BLaER1 (cell line): ENCODE results near the gene PARD3B.

Source experiments
- H3K27ac ChIP-seq: shearing (Covaris generic); formaldehyde crosslinking; 2 replicates; pipeline ENCODE4 v1.8.1; 2022
- H3K27me3 ChIP-seq: shearing (Covaris generic); formaldehyde crosslinking; 2 replicates; pipeline ENCODE4 v1.8.1; 2022
- H3K36me3 ChIP-seq: shearing (Covaris generic); formaldehyde crosslinking; 2 replicates; pipeline ENCODE4 v1.8.1; 2022
- H3K4me1 ChIP-seq: shearing (Covaris generic); formaldehyde crosslinking; 2 replicates; pipeline ENCODE4 v1.8.1; 2022
- H3K4me2 ChIP-seq: shearing (Covaris generic); formaldehyde crosslinking; 2 replicates; pipeline ENCODE4 v1.8.1; 2022
- H3K4me3 ChIP-seq: shearing (Covaris generic); formaldehyde crosslinking; 2 replicates; pipeline ENCODE4 v1.8.1; 2022
- H3K9ac ChIP-seq: shearing (Covaris generic); formaldehyde crosslinking; 2 replicates; pipeline ENCODE4 v1.8.1; 2022
- H3K9me3 ChIP-seq: shearing (Covaris generic); formaldehyde crosslinking; 2 replicates; pipeline ENCODE4 v1.8.1; 2022
- H4K20me1 ChIP-seq: shearing (Covaris generic); formaldehyde crosslinking; 2 replicates; pipeline ENCODE4 v1.8.1; 2022
- Cebpa-rat ChIP-seq: shearing (Covaris generic); IDR thresholded peaks from 2 replicates; pipeline ENCODE4 v1.8.1; 2022

The PARD3B gene

DNA sequence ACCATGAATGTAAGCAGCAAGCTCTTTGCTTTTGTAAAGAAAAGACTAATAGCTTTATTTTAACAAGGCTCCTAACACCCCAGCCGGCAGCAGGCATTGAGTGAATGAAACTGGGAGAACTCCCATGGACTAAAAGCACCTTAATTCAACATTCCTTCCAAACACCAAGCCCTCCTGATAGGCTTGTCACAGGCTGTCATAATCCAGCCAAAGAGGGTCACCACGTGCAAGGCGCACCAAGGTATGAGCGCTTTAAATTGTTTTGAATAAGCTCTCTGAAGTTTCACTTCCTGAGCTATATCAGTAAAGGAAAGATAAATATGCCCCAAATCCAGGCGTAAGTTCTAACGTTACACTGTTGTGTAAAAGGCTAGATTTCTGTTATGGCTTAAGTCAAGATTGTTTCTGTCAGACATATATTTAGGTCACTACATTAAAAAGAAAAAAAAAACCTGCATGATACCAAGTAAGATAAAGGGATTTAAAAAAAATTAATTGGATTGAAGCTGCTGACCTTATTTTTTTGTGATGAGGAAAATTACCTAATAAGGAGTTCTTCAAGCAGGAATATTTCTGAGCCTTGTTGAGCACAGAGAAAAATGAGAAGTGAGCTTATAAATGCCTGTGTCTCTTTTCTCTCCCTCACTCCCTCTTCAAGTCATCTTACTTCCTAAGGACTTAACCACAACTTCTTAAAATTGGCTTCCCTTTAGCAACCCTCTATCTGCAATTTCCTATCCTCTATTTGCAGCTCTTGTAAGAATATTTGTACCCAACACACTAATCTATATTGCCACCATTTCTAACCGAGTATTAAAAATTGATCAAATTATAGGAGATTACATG, 1000.9 kb downstream of the PARD3B start:
- TF ChIP-seq Cebpa-rat = no peak
- no peak overlapping the region for H3K9ac ChIP-seq
- H3K4me2 ChIP-seq = no peak overlapping the region
- H3K27ac ChIP-seq = no peak overlapping the region
- H3K4me3 ChIP-seq = no peak overlapping the region
- no peaks in the 10 kb centered on the region for H3K36me3 ChIP-seq
- no peaks in the 10 kb centered on the region for H3K27me3 ChIP-seq
- 0 out of 2 replicates have a peak, but pooled peaks cover 5% of the 10 kb centered on the region for H3K4me1 ChIP-seq
- H4K20me1 ChIP-seq = no peaks in the 10 kb centered on the region
- H3K9me3 ChIP-seq = no peaks in the 10 kb centered on the region

DNA sequence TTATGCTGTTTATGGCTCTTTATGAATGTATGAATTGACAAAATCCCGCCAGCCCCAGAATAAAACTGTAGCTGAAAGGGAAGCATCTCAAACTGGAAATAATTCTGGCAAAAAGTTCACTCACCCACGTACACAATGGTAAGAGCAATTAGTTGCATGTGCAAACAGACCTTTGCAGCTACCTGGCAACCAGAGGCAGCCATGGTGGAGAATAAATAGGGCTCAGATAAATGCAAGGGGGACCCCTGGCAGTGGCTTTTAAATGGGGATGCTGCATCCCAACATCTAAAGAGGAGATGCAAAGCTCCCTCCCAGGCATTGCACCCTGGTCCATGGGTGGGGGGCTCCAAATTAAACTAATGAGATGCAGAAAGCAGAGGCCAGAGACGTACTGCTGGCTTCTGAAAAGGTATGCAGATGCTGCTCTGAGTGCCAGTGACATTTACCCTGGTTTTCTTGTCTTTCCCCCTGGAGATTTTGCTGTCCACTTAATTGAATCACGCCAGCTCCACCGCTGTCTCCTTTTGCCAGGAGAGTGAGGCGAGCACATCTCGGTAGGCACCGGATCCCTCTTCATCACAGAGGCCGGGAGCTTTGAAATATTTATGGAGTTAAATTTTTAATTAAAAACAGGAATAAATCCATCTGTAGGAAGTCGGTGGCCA, 1010.4 kb downstream of the PARD3B start:
- H3K4me2 ChIP-seq = no peak overlapping the region
- H3K27me3 ChIP-seq = no peaks in the 10 kb centered on the region
- TF ChIP-seq Cebpa-rat = no peak
- no peaks in the 10 kb centered on the region for H4K20me1 ChIP-seq
- H3K9ac ChIP-seq = no peak overlapping the region
- no peaks in the 10 kb centered on the region for H3K9me3 ChIP-seq
- H3K27ac ChIP-seq = no peak overlapping the region
- no peaks in the 10 kb centered on the region for H3K36me3 ChIP-seq
- H3K4me3 ChIP-seq = no peak overlapping the region
- no peaks in the 10 kb centered on the region for H3K4me1 ChIP-seq

GRCh38 chr2:205556357-205556756, 1011.1 kb downstream of the PARD3B start:
- Histone ChIP-seq H3K4me3 (no peak overlapping the region), H3K36me3 (no peaks in the 10 kb centered on the region)
- no peak for TF ChIP-seq Cebpa-rat

GRCh38 chr2:205556841-205557539, 1011.7 kb downstream of the PARD3B start:
- Histone ChIP-seq H3K36me3 (no peaks in the 10 kb centered on the region), H3K4me2 (no peak overlapping the region), H3K9ac (no peak overlapping the region), H3K4me1 (no peaks in the 10 kb centered on the region), H3K27ac (no peak overlapping the region), H4K20me1 (no peaks in the 10 kb centered on the region), H3K27me3 (no peaks in the 10 kb centered on the region), H3K4me3 (no peak overlapping the region), H3K9me3 (no peaks in the 10 kb centered on the region)
- TF ChIP-seq Cebpa-rat = no peak

More at GRCh38 chr2:205556357-205556756, 1011.1 kb downstream of the PARD3B start:
- Histone ChIP-seq H3K27ac (no peak overlapping the region), H3K9ac (no peak overlapping the region), H3K9me3 (no peaks in the 10 kb centered on the region), H4K20me1 (no peaks in the 10 kb centered on the region), H3K4me1 (no peaks in the 10 kb centered on the region), H3K27me3 (no peaks in the 10 kb centered on the region), H3K4me2 (no peak overlapping the region)

DNA sequence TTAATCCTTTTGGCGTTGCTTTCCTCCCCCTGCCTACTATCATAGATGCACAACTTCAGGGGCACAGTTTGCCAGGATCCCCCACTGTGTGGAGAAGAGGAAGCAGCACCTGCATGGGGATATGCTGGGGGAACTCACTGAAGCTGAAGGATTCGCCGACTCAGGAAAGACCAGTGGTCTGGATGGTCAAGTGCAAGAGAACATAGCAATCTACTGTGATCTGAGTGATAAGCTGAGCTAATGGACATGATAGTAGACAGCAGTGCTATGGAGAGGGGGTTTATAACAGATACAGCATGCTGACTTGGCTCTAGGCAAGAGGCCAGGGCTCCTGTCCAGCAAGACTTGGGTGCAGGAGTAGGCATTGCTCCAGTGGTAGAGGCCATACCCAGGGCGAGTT, 1012.6 kb downstream of the PARD3B start:
- no peak for TF ChIP-seq Cebpa-rat
- H3K27ac ChIP-seq = no peak overlapping the region
- H3K27me3 ChIP-seq = no peaks in the 10 kb centered on the region
- no peak overlapping the region for H3K4me2 ChIP-seq
- no peak overlapping the region for H3K4me3 ChIP-seq
- H3K4me1 ChIP-seq = no peaks in the 10 kb centered on the region
- H4K20me1 ChIP-seq = no peaks in the 10 kb centered on the region
- H3K36me3 ChIP-seq = no peaks in the 10 kb centered on the region
- H3K9ac ChIP-seq = no peak overlapping the region
- H3K9me3 ChIP-seq = no peaks in the 10 kb centered on the region

GRCh38 chr2:205561441-205561840, 1016.2 kb downstream of the PARD3B start:
- no peak overlapping the region for H3K9ac ChIP-seq
- no peaks in the 10 kb centered on the region for H3K36me3 ChIP-seq
- H3K27ac ChIP-seq = no peak overlapping the region
- H4K20me1 ChIP-seq = no peaks in the 10 kb centered on the region
- no peak overlapping the region for H3K4me2 ChIP-seq
- no peaks in the 10 kb centered on the region for H3K27me3 ChIP-seq
- no peaks in the 10 kb centered on the region for H3K4me1 ChIP-seq
- no peak for TF ChIP-seq Cebpa-rat
- H3K4me3 ChIP-seq = no peak overlapping the region
- no peaks in the 10 kb centered on the region for H3K9me3 ChIP-seq

GRCh38 chr2:205563646-205564045, 1018.4 kb downstream of the PARD3B start:
- no peaks in the 10 kb centered on the region for H3K27me3 ChIP-seq
- no peaks in the 10 kb centered on the region for H3K36me3 ChIP-seq
- H3K4me1 ChIP-seq = no peaks in the 10 kb centered on the region
- H3K4me3 ChIP-seq = no peak overlapping the region
- TF ChIP-seq Cebpa-rat = no peak
- H3K4me2 ChIP-seq = no peak overlapping the region
- H4K20me1 ChIP-seq = no peaks in the 10 kb centered on the region
- H3K27ac ChIP-seq = no peak overlapping the region
- H3K9me3 ChIP-seq = no peaks in the 10 kb centered on the region
- H3K9ac ChIP-seq = no peak overlapping the region

- no peak overlapping the region for H3K4me3 ChIP-seq
Observed at GRCh38 chr2:205564346-205565141, 1019.3 kb downstream of the PARD3B start.

GRCh38 chr2:205565142-205565522, 1019.9 kb downstream of the PARD3B start:
- Histone ChIP-seq H4K20me1 (no peaks in the 10 kb centered on the region), H3K27ac (no peak overlapping the region), H3K36me3 (no peaks in the 10 kb centered on the region), H3K4me3 (no peak overlapping the region), H3K4me1 (no peaks in the 10 kb centered on the region), H3K9me3 (no peaks in the 10 kb centered on the region), H3K9ac (no peak overlapping the region), H3K4me2 (no peak overlapping the region), H3K27me3 (no peaks in the 10 kb centered on the region)
- TF ChIP-seq Cebpa-rat = no peak

More at GRCh38 chr2:205564346-205565141, 1019.3 kb downstream of the PARD3B start:
- Histone ChIP-seq H3K9ac (no peak overlapping the region), H3K9me3 (no peaks in the 10 kb centered on the region), H3K4me1 (no peaks in the 10 kb centered on the region), H3K27me3 (no peaks in the 10 kb centered on the region), H4K20me1 (no peaks in the 10 kb centered on the region), H3K4me2 (no peak overlapping the region), H3K27ac (no peak overlapping the region), H3K36me3 (no peaks in the 10 kb centered on the region)
- TF ChIP-seq Cebpa-rat = no peak
